Activated CD4-positive, alpha-beta T cell treated with anti-CD3 and anti-CD28 coated beads, Interleukin-10, Interleukin-2, amounts not matched to agents 100 ng/mL and 50 ng/mL, durations not matched to agents 16 hours and 8 hours (primary cell): ENCODE results near the gene TACC3.

Experiments
- DNase-seq: peaks from one replicate; pipeline ENCODE4 v3.0.0-alpha.2; 2020

TACC3 gene

DNA sequence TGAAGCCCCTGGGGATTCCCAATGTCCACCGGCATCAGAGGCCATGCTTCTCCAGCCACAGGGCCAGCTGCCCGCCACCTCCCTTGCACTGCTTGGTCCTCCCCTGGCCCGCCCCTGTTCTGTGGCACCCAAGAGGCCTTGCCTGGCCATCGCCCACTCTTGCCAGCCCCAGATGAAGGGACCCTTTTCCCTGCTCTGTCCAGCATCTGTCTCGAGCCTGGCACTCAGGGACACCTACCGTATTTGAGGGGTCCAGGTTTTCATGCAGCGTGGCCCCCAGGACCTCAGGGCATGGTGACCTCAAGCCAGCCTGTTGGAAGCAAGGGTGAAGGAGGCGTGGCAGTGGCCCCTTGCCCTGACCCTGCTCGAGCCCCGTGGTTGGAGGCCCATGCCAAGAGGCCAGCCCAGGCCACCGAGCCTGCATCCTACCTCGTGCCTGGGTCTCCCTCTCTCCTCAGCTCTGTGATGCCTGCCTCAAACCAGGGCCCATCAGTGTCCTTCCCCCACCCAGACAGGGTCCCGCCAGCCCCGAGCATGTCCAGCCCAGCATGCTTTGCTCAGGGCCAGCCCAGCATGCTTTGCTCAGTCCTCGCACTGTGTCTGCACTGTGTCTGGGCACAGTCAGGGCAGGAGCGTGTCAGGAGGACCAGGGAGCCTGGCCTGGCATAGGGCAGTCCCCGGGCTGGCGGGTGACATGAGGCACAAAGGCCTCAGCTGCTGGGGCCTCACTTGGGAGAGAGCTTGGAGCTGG, 57.5 kb downstream of the TACC3 start:
- no peak for DNase-seq

- DNase-seq: no peak
These were observed 58.5 kb downstream of the TACC3 start for GRCh38 chr4:1779588-1780382.

- DNase-seq: no peak
These were observed 59.1 kb downstream of the TACC3 start for GRCh38 chr4:1780435-1780834.

DNA sequence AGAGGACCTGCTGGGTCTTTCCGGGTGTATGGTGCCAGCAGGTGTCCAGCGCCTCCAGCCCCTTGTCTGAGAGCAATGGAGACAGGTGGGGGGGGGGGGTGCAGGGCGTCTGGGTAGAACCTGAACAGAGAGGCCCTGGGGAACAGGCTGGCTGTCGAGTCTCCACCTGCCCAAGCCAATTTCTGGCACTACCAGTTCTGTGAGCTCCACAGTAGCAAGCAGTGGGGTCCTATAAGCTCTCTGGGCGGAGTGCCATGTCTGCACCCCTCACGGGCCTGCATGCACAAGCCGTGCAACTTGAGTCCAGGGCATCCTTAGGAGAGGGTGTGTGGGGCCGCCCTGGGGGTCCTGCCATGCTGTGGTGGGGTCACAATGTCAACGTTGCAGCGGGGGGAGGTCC, 61.7 kb downstream of the TACC3 start:
- DNase-seq: no peak

DNA sequence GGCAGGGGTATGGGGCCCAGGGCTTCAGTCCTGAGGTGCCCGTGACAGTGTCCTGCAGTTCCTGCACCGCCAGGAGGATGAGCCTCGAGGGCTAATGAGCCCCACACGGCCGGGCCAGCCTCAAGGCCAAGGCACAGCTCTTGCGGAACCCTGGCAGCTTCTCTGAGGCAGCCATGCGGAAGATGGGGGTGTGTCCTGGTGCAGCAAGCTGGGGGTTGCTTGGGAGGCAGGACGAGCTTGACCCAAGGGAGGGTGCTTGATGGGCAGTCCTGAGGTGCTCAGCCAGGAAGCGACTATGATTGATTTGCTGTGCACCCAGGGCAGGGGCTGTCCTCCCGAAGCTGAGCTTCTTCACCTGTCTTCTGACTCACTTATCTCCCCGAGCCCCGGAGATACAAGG, 62.6 kb downstream of the TACC3 start:
- DNase-seq: no peak

GRCh38 chr4:1784395-1784788, 63.1 kb downstream of the TACC3 start:
- no peak for DNase-seq

- DNase-seq: no peak
These were observed 63.7 kb downstream of the TACC3 start for GRCh38 chr4:1784789-1785591.

DNA sequence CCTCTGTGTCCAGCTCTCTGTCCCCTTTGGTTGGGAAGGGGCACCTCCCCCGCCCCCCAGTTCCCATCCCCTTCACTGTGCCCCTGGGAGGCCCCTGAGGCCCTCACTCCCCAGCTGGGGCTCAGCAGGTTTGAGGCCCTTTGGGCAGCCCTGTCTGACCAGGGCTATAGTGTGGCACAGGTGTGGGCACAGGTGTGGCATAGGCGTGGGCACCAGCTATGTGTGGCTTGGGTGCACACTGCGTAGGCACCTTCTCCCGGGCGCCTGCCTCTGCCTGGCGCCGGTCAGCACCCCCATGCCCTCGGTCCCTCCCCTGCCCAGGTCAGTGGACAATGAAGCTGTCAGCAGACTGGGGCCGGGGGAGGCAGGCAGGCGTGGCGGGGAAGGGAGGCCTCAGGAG, 64.3 kb downstream of the TACC3 start:
- DNase-seq: no peak

GRCh38 chr4:1786544-1787362, 65.4 kb downstream of the TACC3 start:
- no peak for DNase-seq

DNA sequence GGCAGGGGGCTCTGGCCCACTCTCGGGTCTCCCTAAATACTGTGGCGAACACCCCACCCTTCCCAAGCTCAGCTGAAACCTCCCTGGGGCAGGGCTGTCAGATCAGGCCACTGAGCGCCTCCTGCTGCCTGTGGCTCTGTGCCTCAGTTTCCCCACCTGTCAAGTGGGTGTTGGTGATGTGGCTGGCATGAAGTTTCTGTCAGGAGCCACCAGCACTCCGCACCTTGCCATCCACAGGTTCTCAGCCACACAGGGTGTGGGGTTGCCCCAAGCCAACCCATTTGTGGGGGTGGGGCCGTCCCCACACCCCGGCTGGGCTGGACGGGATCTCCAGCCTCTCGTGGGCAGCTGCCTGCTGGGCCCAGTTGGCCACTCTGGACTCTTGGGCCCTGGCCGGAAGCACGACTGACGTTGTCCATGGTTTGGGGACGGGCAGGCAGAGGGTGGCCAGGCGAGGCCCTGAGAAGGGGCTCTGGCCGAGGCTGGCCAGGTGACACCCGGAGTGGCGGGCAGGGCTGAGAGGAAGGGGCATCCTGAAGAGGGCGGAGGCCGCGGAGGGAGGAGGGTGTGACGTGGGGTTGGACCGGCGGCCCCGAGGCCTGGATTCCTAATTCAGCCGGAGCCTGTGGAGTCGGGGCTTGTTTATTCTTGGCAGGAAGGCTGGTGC, 66.2 kb downstream of the TACC3 start:
- DNase-seq: no peak

GRCh38 chr4:1788254-1788973, 67.1 kb downstream of the TACC3 start:
- no peak for DNase-seq

DNA sequence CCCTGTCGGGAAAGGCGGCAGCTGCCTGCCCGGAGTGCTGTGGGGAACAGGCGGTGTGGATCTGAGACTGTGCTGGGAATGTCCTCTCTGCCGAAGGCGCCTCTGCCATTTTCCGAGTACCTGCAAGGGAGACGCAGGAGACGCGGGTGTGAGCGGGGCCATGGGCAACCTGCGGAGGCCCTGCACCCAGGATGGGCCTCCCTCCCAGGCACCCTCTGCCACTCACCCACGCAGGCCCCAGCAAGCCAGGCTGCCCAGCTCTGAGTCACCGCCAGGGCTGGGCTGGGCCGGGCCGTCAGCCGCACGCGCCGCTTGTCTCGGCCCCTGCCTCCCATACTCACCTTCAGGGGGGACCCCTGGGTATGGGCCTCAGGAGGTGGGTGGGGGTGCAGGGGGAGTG, 68.2 kb downstream of the TACC3 start:
- no peak for DNase-seq

DNA sequence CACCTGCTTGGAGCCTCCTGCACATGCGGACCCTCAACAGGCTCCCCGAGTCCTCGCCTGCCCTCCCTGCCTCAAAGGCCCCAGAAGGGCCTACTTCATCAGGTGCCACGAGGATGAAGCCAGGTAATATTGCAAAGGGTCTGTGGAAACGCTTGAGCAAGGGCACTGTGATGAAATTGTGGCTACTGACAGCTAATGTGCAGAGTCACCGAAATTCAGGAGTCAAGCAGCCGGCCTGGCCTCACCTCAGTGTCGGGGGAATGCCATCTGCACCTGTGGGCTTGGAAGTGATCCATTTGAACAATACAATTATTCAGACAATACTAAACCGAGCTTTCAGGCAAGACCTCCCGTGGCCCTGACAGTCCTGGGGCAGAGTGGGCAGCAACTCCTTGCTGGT, 68.7 kb downstream of the TACC3 start:
- DNase-seq: no peak

GRCh38 chr4:1792158-1792831, 71.0 kb downstream of the TACC3 start:
- no peak for DNase-seq

DNA sequence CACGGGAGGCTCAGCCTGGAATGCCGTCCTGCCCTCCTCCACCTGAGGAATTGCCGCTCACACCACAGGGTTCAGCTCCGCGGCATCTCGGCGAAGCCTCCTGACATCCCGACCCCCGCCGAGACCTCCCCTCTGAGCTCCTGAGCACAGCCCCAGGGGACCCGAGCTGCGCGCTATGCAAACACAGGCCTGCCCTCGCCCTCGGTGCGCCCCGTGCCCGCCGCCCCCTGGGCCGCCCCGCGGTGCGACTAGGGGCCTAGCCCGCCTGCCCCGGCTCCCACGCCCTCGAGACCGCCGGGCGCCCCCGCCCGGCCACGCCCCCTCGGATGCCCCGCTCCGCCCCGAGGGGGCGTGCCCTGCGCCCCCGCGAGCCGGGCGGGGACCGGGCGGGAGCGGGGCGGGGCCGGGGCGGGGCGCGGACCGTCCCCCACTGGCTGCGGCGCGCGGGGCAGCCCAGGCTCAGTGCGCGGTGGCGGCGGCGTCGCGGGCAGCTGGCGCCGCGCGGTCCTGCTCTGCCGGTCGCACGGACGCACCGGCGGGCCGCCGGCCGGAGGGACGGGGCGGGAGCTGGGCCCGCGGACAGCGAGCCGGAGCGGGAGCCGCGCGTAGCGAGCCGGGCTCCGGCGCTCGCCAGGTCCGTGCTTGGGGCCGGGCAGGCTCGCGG, 71.6 kb downstream of the TACC3 start, which contains the start of gene FGFR3:
TSS of gene FGFR3 (plus strand) at position 462 of the 664 bp plus-strand sequence. CDS start 642 bp downstream, outside the sequence.
- peak; percentile 34 for DNase-seq

GRCh38 chr4:1793496-1793840, 72.1 kb downstream of the TACC3 start:
- peak; percentile 32 for DNase-seq

GRCh38 chr4:1793940-1794808, 72.9 kb downstream of the TACC3 start:
- no peak for DNase-seq
